Endodermal cell (in vitro differentiated cells): ENCODE results near the gene AARS2. TPM values are rescaled to one million over a fixed set of nuclear protein-coding genes. Genes with fewer than 3 reads are reported as not detected.

Experiments used
- DNase-seq: peaks from one replicate; pipeline ENCODE4 v3.0.0-alpha.2; 2017
- H3K27ac ChIP-seq: 2 replicates; pipeline ENCODE4 v1.5.1; 2013; ENCODE audit warnings: mild to moderate bottlenecking, low read depth, low read length, moderate library complexity
- H3K27me3 ChIP-seq: 2 replicates; pipeline ENCODE4 v1.6.1; 2013; ENCODE audit warnings: mild to moderate bottlenecking, low read length, moderate library complexity; ENCODE audit not compliant: insufficient read depth, control insufficient read depth, poor library complexity, severe bottlenecking
- H3K36me3 ChIP-seq: 2 replicates; pipeline ENCODE4 v1.7.0; 2013; ENCODE audit warnings: mild to moderate bottlenecking, low read length, moderate library complexity; ENCODE audit not compliant: control insufficient read depth, insufficient read depth
- H3K4me1 ChIP-seq: one replicate; pipeline ENCODE4 v1.7.0; 2013; ENCODE audit warnings: low read length; ENCODE audit not compliant: control insufficient read depth, insufficient read depth
- H3K4me3 ChIP-seq: 2 replicates; pipeline ENCODE4 v1.5.1; 2013; ENCODE audit warnings: mild to moderate bottlenecking, low read length, moderate library complexity
- H3K9ac ChIP-seq: 2 replicates; pipeline ENCODE4 v1.6.1; 2013; ENCODE audit warnings: mild to moderate bottlenecking, low read length, moderate library complexity; ENCODE audit not compliant: poor library complexity, severe bottlenecking; ENCODE audit errors: extremely low read depth
- H3K9me3 ChIP-seq: 2 replicates; pipeline ENCODE4 v1.6.1; 2013; ENCODE audit warnings: mild to moderate bottlenecking, low read length, moderate library complexity; ENCODE audit not compliant: control insufficient read depth
- H3K27ac Mint-ChIP-seq: 2 replicates; pipeline ENCODE4 v1.8.0; 2020; ENCODE audit warnings: mixed read lengths
- H3K27me3 Mint-ChIP-seq: 2 replicates; pipeline ENCODE4 v1.8.0; 2021; ENCODE audit warnings: mild to moderate bottlenecking, mixed read lengths; ENCODE audit not compliant: insufficient read depth
- H3K36me3 Mint-ChIP-seq: 2 replicates; pipeline ENCODE4 v1.8.0; 2020; ENCODE audit warnings: low read depth, mixed read lengths
- H3K4me1 Mint-ChIP-seq: 2 replicates; pipeline ENCODE4 v1.8.0; 2020; ENCODE audit warnings: mixed read lengths
- H3K4me3 Mint-ChIP-seq: 2 replicates; pipeline ENCODE4 v1.8.0; 2020; ENCODE audit warnings: mild to moderate bottlenecking, moderate library complexity, mixed read lengths
- H3K9me3 Mint-ChIP-seq: 2 replicates; pipeline ENCODE4 v1.8.0; 2020; ENCODE audit warnings: mild to moderate bottlenecking, mixed read lengths
- CTCF ChIP-seq: fragments of 200-600 bp; sonication (generic); conservative IDR thresholded peaks from 2 replicates; pipeline ENCODE4 v1.5.0; 2021; ENCODE audit warnings: antibody characterized with exemption, mild to moderate bottlenecking
- WGBS, 2 experiments: methylation state at CpG; one replicate each; pipeline versions ENCODE4 v1.1.5 to v1.1.7; 2013; ENCODE audit warnings: missing lambda C conversion rate in 2 of 2, mixed read lengths in 1 of 2; ENCODE audit not compliant: insufficient coverage in 1 of 2, insufficient read length in 1 of 2; 5-methylcytosine and 5-hydroxymethylcytosine counted together
- total RNA-seq, 2 donors: library from RNA; stranded (reverse); fragmentation: NEBNext Ultra II Directional in 1 of 2; extraction: Animal tissue kit (Norgen Biotek cat#: 25700) in 1 of 2; gene quantifications; 2 replicates in 1 of 2; 3 replicates in 1 of 2; pipeline ENCODE4 v1.2.1, GENCODE V29; 2021

AARS2 gene
- total RNA-seq, 2 donors from 2014 or later = 22.9 to 24.7 TPM

GRCh38 chr6:44250718-44251123 is 62.4 kb downstream of the AARS2 start:
- no peaks in the 10 kb centered on the region for H3K4me1 ChIP-seq
- H3K4me3 ChIP-seq = peak overlapping the region; percentile 100
- TF ChIP-seq CTCF = no peak
- peak overlapping the region; percentile 52 for H3K27ac Mint-ChIP-seq
- H3K9ac ChIP-seq = peak overlapping the region; percentile 21
- H3K9me3 Mint-ChIP-seq = peaks cover 2% of the 10 kb centered on the region
- H3K27me3 ChIP-seq = no peaks in the 10 kb centered on the region
- peaks cover 29% of the 10 kb centered on the region for H3K4me1 Mint-ChIP-seq
- peaks cover 74% of the 10 kb centered on the region for H3K36me3 ChIP-seq
- H3K4me3 Mint-ChIP-seq = no peak overlapping the region
- H3K27ac ChIP-seq = no peak overlapping the region
- no peaks in the 10 kb centered on the region for H3K27me3 Mint-ChIP-seq
- 96% methylated on average over 3 of the region's 3 CpGs; no CpG with 5 or more reads in 1 of the 2 experiments for WGBS, 2 experiments
- DNase-seq = no peak
- H3K9me3 ChIP-seq = no peaks in the 10 kb centered on the region
- H3K36me3 Mint-ChIP-seq = peaks cover 81% of the 10 kb centered on the region

GRCh38 chr6:44250067-44250717 is 63.0 kb downstream of the AARS2 start:
- Mint-ChIP-seq H3K9me3 (peaks cover 2% of the 10 kb centered on the region), H3K27ac (peak overlapping the region; percentile 37), H3K4me3 (peak overlapping the region; percentile 98), H3K4me1 (peaks cover 29% of the 10 kb centered on the region), H3K36me3 (peaks cover 75% of the 10 kb centered on the region), H3K27me3 (no peaks in the 10 kb centered on the region)
- Histone ChIP-seq H3K27me3 (no peaks in the 10 kb centered on the region), H3K4me3 (peak overlapping the region; percentile 100), H3K4me1 (no peaks in the 10 kb centered on the region), H3K9me3 (no peaks in the 10 kb centered on the region), H3K9ac (no peak overlapping the region), H3K36me3 (peaks cover 73% of the 10 kb centered on the region), H3K27ac (no peak overlapping the region)
- no peak for TF ChIP-seq CTCF
- DNase-seq = no peak
- 95 to 100% methylated on average over 3 to 6 of the region's 6 CpGs for WGBS, 2 experiments

Other genes starting within 250 kb of the AARS2 start
- 10 to 100 TPM; 66.5 to 69.6 TPM for gene MRPL14, start 185.9 kb downstream of the AARS2 start, total RNA-seq
- 10 to 100 TPM; 64.6 to 65.2 TPM for gene TMEM63B, start 185.8 kb downstream of the AARS2 start, total RNA-seq
- gene CAPN11, start 154.5 kb downstream of the AARS2 start, total RNA-seq = 1 to 10 TPM in 1 of 2 donors, under 1 TPM in 1; 0.53 to 1.2 TPM
- 1 to 10 TPM; 1.7 to 1.8 TPM for gene MYMX, start 96.4 kb downstream of the AARS2 start, total RNA-seq
- 100 to 1,000 TPM; 129 to 155 TPM for gene SLC29A1, start 89.8 kb downstream of the AARS2 start, total RNA-seq
- 1,000 to 10,000 TPM; 1,356 to 1,422 TPM for gene HSP90AB1, start 66.2 kb downstream of the AARS2 start, total RNA-seq
- gene SLC35B2, start 55.8 kb downstream of the AARS2 start, total RNA-seq = 10 to 100 TPM; 52.5 to 54.3 TPM
- gene NFKBIE, start 47.8 kb downstream of the AARS2 start, total RNA-seq = 10 to 100 TPM in 1 of 2 donors, 1 to 10 TPM in 1; 8.3 to 11.0 TPM
- gene TMEM151B, start 42.9 kb downstream of the AARS2 start, total RNA-seq = under 1 TPM; 0.22 to 0.51 TPM
- gene SPATS1, start 29.3 kb upstream of the AARS2 start, total RNA-seq = not detected
- gene CDC5L, start 74.4 kb upstream of the AARS2 start, total RNA-seq = 10 to 100 TPM; 28.9 to 30.5 TPM